GM18868 (cell line): ENCODE data around the gene SELENOO.

Experiments used
- ATAC-seq: cut with Tn5 transposase; IDR thresholded peaks from one replicate; pipeline ENCODE4 v1.9.1; 2021; ENCODE audit warnings: mild to moderate bottlenecking, moderate library complexity; ENCODE audit not compliant: unreplicated experiment

Gene SELENOO

GRCh38 chr22:50184004-50184901 is 16.6 kb upstream of the SELENOO start:
- ATAC-seq: no peak

- no peak for ATAC-seq
Observed at GRCh38 chr22:50184902-50185374, 15.9 kb upstream of the SELENOO start.

DNA sequence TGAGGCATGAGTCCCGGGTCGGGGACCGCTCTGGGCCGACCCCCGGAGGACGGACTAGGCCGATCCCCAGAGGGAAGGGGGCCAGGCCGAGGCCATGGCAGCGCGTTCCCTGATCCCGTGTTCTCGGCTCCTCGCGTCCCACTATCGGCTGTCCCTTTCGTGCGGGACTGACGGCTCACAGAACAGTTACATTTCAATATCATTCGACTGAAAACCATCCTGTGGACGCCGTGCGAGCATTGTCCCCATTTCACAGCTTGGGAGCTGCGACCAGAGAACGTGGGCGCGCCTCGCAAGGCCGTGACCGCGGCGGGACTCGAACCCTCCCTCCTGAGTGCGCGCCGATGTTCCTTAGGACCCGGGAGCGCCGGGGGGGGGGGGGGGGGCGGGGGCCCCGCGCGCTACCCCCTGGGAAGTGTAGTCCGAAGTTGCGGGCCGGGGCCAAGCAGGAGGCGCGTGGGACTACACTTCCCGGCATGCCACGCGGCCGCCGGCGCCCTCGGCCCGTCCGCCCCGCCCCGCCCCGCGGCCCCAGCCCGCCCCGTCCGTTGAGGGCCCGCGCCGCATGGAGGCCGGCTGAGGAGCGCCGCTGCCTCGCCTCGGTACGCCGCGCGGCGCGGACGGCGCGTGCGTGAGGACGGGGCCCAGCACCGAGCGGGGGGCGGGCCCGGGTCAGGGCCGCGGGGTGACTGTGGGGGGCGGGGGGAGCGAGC is 15.3 kb upstream of the SELENOO start, which contains the start of gene TRABD:
TSS of gene TRABD (plus strand) at position 539 of the 713 bp plus-strand sequence. CDS start 7,148 bp downstream, outside the sequence.
- ATAC-seq: no peak

GRCh38 chr22:50186181-50186714 is 14.6 kb upstream of the SELENOO start:
- no peak for ATAC-seq

DNA sequence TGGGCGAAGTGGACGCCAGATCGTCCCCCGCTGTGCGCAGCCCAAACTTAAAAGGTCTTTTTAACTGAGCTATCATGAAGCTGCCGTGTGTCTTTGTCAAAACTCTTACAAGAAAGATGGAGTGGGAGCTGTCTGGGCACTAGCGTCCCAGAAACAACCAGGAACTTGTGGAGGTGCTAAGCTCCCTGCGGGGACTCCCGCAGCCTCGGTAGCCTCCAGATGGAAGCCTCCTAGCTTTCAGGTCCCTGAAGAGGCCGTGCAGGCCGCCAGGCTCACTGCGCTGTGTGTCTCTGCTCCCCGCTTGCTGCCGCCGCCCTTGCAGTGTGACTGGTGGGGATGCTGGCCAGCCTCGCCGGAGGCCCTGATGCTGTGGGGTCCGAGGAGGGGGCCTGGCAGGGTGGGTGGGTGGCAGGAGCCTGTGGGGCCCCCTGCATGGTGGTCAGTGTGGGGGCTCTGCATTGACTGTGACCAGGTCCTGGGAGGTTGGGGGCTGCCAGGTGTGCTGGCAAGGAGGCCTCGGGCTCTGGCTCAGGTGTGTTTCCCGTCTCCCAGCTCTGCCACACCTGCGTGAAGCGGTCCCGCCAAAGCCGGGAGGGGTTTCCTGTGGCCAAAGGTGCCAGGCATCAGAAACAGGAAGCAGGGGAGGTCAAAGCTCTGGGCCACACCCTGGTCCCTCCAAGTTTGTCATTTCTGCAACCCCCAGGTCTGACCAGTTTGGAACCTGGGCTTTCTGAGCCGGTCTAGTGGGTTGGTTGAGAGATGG is 13.9 kb upstream of the SELENOO start:
- no peak for ATAC-seq

DNA sequence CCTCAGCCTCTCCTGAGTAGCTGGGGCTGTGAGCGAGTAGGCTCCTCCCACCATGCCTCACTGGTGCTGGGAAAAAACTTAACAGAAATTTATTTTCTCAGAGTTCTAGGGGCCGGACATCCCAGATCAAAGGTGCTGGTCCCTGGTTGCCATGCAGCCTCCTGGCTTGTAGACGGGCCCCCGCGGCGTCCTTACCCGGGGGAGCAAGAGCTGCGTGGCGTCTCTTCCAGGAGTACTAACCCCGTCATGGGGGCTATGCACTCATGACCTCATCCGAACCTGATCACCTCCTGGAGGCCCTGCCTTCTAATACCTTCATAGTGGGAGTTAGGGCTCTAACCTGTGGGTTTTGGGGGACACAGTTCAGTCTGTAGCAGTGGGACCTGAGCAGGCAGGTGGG is 12.5 kb upstream of the SELENOO start:
- no peak for ATAC-seq

DNA sequence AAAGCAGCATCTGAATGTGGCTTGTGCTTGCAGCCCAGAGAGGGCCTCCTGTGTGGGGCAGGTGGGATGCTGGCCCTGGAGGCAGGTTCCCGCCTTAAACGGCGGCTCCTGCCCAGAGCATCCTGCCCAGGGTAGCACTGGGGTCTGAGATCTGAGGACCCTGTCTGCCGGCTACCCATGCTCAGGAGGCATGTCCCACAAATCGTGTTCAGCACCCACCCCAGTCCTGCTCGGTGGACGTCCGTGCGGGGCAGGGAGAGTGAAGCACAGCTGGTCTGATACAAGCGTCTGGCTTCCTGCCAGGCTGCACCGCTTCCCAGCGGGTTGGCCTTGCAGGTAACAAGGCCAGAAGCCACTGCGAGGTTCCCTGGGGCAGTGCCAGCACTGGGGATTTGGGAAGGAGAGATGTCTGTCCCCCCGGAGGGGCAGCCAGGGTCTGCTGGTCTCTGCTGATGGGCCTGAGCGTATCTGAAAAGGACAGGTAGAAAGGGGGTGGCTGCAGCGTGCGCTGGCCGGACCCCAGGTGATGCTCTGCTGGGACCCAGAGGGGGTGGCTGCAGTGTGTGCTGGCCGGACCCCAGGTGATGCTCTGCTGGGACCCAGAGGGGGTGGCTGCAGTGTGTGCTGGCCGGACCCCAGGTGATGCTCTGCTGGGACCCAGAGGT is 11.5 kb upstream of the SELENOO start:
- no peak for ATAC-seq

DNA sequence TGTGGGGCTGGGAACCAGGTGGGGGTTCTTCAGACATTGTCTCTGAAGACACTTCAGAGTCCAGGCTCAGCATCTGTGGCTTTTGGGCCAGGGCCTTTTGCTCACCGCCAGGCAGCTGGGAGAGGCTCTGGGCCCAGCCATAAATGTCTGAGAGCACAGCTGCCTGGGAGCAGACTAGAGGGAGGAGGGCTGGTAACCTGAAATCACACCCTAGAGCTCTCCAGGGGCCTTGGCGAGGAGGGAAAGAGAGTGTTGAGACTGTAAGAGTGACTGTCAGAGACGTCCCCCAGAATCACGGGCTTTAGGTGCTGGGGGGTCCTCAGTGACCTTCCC is 11.0 kb upstream of the SELENOO start:
- no peak for ATAC-seq

DNA sequence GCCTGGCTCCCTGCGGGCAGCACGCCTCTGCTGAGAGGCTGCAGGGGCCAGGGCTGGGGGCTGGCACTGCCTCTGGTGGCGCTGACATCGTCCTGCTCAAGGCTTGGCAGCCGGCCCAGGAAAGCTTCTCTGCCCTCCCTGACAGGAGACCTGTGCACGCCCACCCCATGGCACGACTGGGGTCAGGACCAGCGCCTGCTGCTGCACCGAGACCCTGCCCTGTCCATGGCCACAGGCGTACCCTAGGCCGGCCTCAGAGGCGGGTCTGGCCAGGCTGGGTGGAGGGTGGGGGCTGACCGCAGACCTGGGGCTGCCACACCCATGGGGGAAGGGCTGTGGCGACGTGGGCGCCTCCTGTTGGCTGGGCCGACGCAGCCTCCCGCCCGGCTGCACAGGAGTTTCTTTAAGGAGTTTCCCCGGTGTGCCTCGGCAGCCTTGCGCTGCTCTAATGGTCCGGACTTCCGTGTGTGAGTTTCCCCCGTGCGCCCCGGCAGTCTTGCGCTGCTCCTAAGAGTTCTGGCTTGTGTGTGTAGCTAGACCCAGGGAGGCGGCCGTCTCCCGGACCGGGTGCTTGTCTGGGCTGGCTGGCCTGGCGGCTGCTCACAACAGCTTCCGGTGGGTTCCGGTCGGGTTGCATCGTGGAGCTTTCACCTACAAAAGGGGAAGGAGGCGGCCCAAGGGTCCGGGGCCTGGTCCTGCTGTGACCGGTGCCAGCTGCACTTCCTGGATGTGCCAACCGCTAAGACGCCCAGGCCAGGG is 10.4 kb upstream of the SELENOO start:
- peak; percentile 43 for ATAC-seq

DNA sequence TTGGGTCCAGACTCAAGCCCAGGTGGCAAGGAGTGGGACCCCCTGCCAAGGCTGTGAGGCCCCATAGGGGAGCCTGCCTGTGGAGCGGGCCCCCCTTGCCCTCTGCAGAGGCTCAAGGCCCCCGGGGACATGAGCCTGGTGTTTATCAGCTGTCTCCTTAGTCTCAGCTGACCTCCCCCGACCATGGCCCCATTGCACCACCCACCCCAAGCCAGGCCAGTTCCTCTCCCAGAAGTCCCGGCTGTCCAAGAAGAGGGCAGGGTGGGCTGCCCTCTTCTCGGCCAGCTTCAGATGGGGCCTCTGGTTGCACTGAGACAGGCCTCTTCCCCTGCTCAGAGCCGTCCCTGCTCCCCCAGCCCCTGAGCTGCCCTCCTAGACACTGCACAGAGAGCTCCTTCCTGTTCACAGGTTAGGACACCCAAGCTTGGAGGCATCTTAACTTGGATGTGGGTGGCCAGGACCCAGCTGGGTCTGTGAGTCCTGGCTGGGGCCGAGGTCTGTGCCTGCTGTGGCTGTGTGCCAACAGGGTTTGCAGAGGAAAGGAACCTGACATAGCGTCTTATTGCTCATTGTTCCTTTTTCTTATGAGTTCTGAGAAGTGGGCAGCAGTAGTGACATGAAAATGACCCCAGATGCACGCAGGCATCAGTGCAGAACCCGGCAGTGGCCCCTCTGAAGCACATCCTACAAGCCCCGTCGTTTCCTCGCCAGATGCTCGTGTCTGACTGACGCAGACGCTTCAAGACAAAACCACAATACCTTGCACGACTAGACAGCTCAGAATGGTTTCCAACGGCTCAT is 9.7 kb upstream of the SELENOO start:
- ATAC-seq: peak; percentile 18

DNA sequence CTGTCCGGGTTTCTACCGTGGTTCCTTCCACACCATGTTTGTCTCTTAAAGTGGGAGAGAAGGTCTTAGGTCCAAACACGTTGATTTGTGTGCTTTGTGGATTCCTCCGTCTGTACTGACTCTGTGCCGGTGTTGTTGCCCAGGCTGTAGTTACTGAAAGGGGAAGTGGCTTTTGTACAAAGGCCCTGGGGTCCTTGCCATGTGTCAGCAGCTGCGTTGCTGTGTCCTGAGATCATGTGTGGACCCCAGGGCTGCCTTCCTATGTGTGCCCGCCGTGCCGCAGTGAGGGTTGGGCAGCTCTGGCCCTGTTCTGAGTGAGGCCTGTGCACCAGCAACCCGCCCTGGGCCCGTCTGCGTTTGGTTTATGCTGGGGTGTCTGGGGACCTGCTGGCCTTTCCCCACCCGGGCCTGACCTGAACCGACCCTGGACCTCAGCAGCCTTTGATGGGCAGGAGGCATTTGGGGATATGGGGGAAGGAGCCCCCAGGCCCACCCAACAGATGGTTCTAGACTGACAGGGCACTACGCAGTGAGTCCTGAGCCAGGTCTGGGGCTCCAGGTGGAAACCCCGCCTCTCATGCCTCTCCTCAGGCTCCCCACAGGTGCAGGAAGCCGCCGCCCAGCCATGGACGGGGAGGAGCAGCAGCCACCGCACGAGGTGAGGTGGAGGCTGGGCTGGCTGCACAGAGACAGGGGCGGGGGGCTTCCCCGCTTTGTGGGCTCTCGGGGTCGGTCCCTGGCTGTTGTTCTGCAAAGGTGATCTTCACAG is 8.2 kb upstream of the SELENOO start:
- no peak for ATAC-seq

- ATAC-seq: no peak
Observed at GRCh38 chr22:50193621-50194020, 7.2 kb upstream of the SELENOO start.

GRCh38 chr22:50194037-50194805 is 6.6 kb upstream of the SELENOO start:
- no peak for ATAC-seq

DNA sequence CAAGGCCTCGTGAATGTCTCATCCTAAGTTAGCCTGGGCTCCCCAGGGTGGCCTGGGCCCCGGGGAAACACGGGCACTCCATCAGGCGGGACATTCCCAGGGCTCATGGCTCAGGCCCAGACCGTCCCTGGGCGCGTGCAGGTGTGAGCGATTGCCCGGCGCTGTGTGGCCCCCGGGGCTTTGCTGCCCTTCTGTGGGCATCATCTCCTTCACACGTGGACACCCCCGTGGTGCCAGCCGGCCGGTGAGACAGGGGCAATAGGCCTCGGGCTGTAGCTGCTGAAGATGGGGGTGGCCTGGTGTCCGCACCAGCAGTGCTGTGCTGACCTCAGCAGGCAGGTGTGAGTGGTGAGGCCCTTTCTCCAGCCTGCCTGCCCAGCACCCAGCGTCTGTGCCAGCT is 4.6 kb upstream of the SELENOO start:
- ATAC-seq: no peak

DNA sequence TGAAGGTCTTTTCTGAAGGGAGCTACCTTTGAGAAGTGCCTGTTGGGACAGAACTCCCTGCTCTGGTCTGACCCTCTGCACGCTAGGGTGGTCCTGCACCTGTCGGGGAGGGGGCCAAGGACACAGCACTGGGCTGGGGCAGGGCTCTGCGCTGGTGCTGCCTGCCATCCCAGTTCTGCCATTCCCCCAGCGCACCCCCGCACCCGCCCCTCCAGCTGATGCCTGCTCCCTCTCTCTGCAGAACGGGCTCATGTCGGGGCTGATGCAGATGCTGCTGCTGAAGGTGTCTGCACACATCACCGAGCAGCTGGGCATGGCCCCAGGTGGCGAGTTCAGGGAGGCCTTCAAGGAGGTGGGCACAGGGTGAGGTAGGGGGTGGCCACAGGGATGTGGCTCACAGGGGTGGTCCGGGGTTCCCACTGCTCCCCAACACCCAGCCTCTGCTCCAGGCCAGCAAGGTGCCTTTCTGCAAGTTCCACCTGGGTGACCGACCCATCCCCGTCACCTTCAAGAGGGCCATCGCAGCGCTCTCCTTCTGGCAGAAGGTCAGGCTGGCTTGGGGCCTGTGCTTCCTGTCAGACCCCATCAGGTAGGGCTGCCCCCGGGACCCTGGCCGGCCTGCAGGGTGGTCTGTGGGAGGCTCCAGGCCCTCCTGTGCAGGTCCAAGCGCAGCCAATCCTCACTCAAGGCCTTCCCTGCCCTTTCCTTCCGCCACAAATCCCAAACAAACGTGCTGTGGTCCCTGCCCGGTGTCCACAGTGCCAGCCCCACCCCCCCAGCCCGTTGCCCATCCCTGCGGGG is 3.6 kb upstream of the SELENOO start:
- no peak for ATAC-seq

DNA sequence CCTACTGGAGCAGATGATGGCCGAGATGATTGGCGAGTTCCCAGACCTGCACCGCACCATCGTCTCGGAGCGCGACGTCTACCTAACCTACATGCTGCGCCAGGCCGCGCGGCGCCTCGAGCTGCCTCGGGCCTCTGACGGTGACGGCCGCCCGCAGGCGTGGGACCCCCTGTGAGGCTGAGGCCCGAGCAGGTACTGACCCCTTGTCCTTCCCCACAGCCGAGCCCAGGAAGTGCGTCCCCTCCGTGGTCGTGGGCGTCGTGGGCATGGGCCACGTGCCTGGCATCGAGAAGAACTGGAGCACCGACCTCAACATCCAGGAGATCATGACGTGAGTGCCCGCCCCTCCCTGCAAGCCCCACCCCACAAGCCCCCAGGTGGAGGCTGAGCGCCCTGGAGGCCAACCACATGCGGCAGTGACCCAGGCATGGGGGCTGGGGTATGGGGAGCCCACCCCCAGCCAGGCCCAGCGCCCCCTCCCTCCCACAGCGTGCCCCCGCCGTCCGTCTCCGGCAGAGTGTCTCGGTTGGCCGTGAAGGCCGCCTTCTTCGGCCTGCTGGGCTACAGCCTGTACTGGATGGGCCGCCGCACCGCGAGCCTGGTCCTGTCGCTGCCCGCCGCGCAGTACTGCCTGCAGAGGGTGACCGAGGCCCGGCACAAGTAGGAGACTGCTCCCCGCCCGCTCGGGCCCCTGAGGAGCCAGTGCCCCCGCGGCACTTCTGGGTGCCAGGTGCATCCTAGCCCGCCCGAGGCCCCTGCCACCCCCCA is 2.8 kb upstream of the SELENOO start:
- no peak for ATAC-seq
